ENCODE data around the gene GEMIN5. TPM values are rescaled to one million over a fixed set of nuclear protein-coding genes. Genes with fewer than 3 reads are reported as not detected.

Gene GEMIN5
- total RNA-seq, 1 donor from 2014 or later, result 17.9 TPM

Other genes starting within 250 kb of the GEMIN5 start
- gene LARP1, start 182.8 kb downstream of the GEMIN5 start, total RNA-seq, result 45.5 TPM
- gene FAXDC2, start 87.6 kb downstream of the GEMIN5 start, total RNA-seq, result 5.4 TPM
- 92.9 TPM for gene CNOT8, start 79.6 kb downstream of the GEMIN5 start, total RNA-seq
- gene MRPL22, start 2.9 kb upstream of the GEMIN5 start, total RNA-seq, result 19.9 TPM
- gene KIF4B, start 75.5 kb upstream of the GEMIN5 start, total RNA-seq, result 0.25 TPM